HepG2 (cell line): ENCODE data around the gene CTIF. TPM values are rescaled to one million over a fixed set of nuclear protein-coding genes. Genes with fewer than 3 reads are reported as not detected.

ENCODE experiments used
- ATAC-seq: fragments of 200-7000 bp; cut with Tn5 transposase; 3 replicates; pipeline ENCODE4 v1.9.1; 2020; ENCODE audit warnings: mild to moderate bottlenecking, moderate library complexity
- BruUV-seq: library from RNA; stranded (reverse); fragments of 400-500 nt; replicated peaks from 2 replicates; lab custom pipeline; 2021; lab: Mats Ljungman, UMichigan
- CTCF ChIA-PET: fragments of 300-600 bp; formaldehyde crosslinking; extraction: SDS; loops from one replicate; lab custom pipeline; 2021; ENCODE audit warnings: low total read pairs, inconsistent platforms, low intra/inter-chr PET ratio; lab: Yijun Ruan, JAX
- POLR2A ChIA-PET: fragments of 350-600 bp; sonication (Branson Sonifier 250); formaldehyde crosslinking; loops from one replicate; lab custom pipeline; 2020; ENCODE audit warnings: antibody characterized with exemption, inconsistent platforms; lab: Yijun Ruan, JAX
- DNase-seq: peaks from one replicate; pipeline ENCODE4 v3.0.0-alpha.2; 2015; ENCODE audit warnings: low spot score
- FAIRE-seq: peaks from 3 replicates; lab custom pipeline; 2011; peaks lifted over from hg19 to GRCh38; lab: Jason Lieb, UNC
- H2AFZ ChIP-seq: one replicate; pipeline ENCODE4 v1.6.1; 2011; ENCODE audit warnings: low read length, inconsistent platforms
- H3K27ac ChIP-seq: fragments of 300-600 bp; 3 replicates; pipeline ENCODE4 v1.8.0; 2011; ENCODE audit warnings: mixed run types, mild to moderate bottlenecking, mixed read lengths, low read length, inconsistent platforms; ENCODE audit not compliant: insufficient read depth; ENCODE audit errors: extremely low read length
- H3K27me3 ChIP-seq, 2 experiments: fragments of 200-600 bp in 1 of 2; 2 replicates in 1 of 2; 3 replicates in 1 of 2; pipeline versions ENCODE4 v1.6.0 to v1.8.0; 2011; ENCODE audit warnings: low read length in 2 of 2, mild to moderate bottlenecking in 2 of 2, moderate library complexity in 2 of 2, inconsistent platforms in 1 of 2; ENCODE audit not compliant: insufficient read depth in 2 of 2, control insufficient read depth in 1 of 2
- H3K36me3 ChIP-seq, 2 experiments: fragments of 200-600 bp in 1 of 2; replicated peaks in 1 of 2; 2 replicates in 1 of 2; 3 replicates in 1 of 2; pipeline versions ENCODE4 v1.5.1 to v1.8.0; 2011; ENCODE audit warnings: low read length in 2 of 2, inconsistent platforms in 1 of 2; ENCODE audit not compliant: insufficient read depth in 2 of 2, control insufficient read depth in 1 of 2
- H3K4me1 ChIP-seq: 2 replicates; pipeline ENCODE4 v1.5.1; 2012; ENCODE audit warnings: low read length, inconsistent platforms; ENCODE audit not compliant: insufficient read depth
- H3K4me2 ChIP-seq: 2 replicates; pipeline ENCODE4 v1.6.0; 2011; ENCODE audit warnings: low read depth, low read length, inconsistent platforms
- H3K4me3 ChIP-seq, 3 experiments: fragments of 200-600 bp in 1 of 3; sonication (generic), shearing (Covaris generic) in 1 of 3; replicated peaks in 1 of 3; 2 replicates each; pipeline ENCODE4 v1.5.1; 2011 to 2016; ENCODE audit warnings: low read length in 3 of 3, inconsistent platforms in 2 of 3, low read depth in 2 of 3, mild to moderate bottlenecking in 2 of 3, control low read depth in 1 of 3, mixed read lengths in 1 of 3; ENCODE audit not compliant: insufficient read depth in 1 of 3
- H3K79me2 ChIP-seq: one replicate; pipeline ENCODE4 v1.6.1; 2011; ENCODE audit warnings: low read length, inconsistent platforms; ENCODE audit not compliant: insufficient read depth
- H3K9ac ChIP-seq: 2 replicates; pipeline ENCODE4 v1.6.0; 2011; ENCODE audit warnings: mild to moderate bottlenecking, low read depth, low read length, inconsistent platforms; ENCODE audit not compliant: insufficient read depth
- H3K9me3 ChIP-seq: 2 replicates; pipeline ENCODE4 v1.5.1; 2012; ENCODE audit warnings: mild to moderate bottlenecking, low read length
- H4K20me1 ChIP-seq: 2 replicates; pipeline ENCODE4 v1.6.0; 2011; ENCODE audit warnings: inconsistent platforms, mild to moderate bottlenecking, low read length, moderate library complexity; ENCODE audit not compliant: insufficient read depth
- AGO2 ChIP-seq: fragments of 200-400 bp; formaldehyde crosslinking; optimal IDR thresholded peaks from 2 replicates; pipeline ENCODE3; 2017; ENCODE audit warnings: mild to moderate bottlenecking, low read depth, low read length, moderate library complexity
- BHLHE40 ChIP-seq: IDR thresholded peaks from 2 replicates; pipeline ENCODE4 v1.6.1; 2011; ENCODE audit warnings: low read length, improper control_type of control experiment
- FOXK1 ChIP-seq: sonication (generic); formaldehyde crosslinking; IDR thresholded peaks from 2 replicates; pipeline ENCODE4 v1.4.0; 2020; ENCODE audit warnings: low read depth, missing genetic modification reagents, borderline replicate concordance
- FOXO1 ChIP-seq: sonication (generic); formaldehyde crosslinking; IDR thresholded peaks from 2 replicates; pipeline ENCODE4 v1.4.0; 2020; ENCODE audit warnings: missing genetic modification reagents
- HOXA3 ChIP-seq: sonication (generic); formaldehyde crosslinking; IDR thresholded peaks from 2 replicates; pipeline ENCODE4 v1.5.0; 2020; ENCODE audit warnings: missing genetic modification reagents
- MAFF ChIP-seq: IDR thresholded peaks from 2 replicates; pipeline ENCODE4 v1.6.1; 2011; ENCODE audit warnings: low read depth, low read length, improper control_type of control experiment
- MAFK ChIP-seq, 2 experiments: IDR thresholded peaks in 1 of 2; conservative IDR thresholded peaks in 1 of 2; 2 replicates each; pipeline ENCODE4 v1.6.1; 2011; ENCODE audit warnings: improper control_type of control experiment in 2 of 2, low read length in 2 of 2
- MAX ChIP-seq: IDR thresholded peaks from 2 replicates; pipeline ENCODE4 v1.6.1; 2012; ENCODE audit warnings: inconsistent platforms
- MAZ ChIP-seq, 2 experiments: sonication (generic) in 1 of 2; formaldehyde crosslinking in 1 of 2; IDR thresholded peaks; 2 replicates each; pipeline versions ENCODE4 v1.5.0 to v1.6.1; 2012 to 2020; ENCODE audit warnings: low read depth in 2 of 2, mild to moderate bottlenecking in 2 of 2, borderline replicate concordance in 1 of 2, improper control_type of control experiment in 1 of 2, low read length in 1 of 2, missing genetic modification reagents in 1 of 2, moderate library complexity in 1 of 2
- MED1 ChIP-seq: sonication (generic); formaldehyde crosslinking; IDR thresholded peaks from 2 replicates; pipeline ENCODE4 v1.4.0; 2020; ENCODE audit warnings: missing genetic modification reagents
- MIER3 ChIP-seq: IDR thresholded peaks from 2 replicates; pipeline ENCODE4 v1.6.1; 2016; ENCODE audit warnings: missing compliant biosample characterization, borderline replicate concordance
- NFKBIZ ChIP-seq: IDR thresholded peaks from 2 replicates; pipeline ENCODE4 v1.6.1; 2018; ENCODE audit warnings: missing genetic modification reagents, missing compliant biosample characterization
- XBP1 ChIP-seq: sonication (generic); formaldehyde crosslinking; IDR thresholded peaks from 2 replicates; pipeline ENCODE4 v1.5.0; 2020; ENCODE audit warnings: missing genetic modification reagents
- ZBED4 ChIP-seq: sonication (generic); formaldehyde crosslinking; IDR thresholded peaks from 2 replicates; pipeline ENCODE4 v1.4.0; 2020; ENCODE audit warnings: missing genetic modification reagents, borderline replicate concordance
- ZNF230 ChIP-seq: sonication (generic); formaldehyde crosslinking; IDR thresholded peaks from 2 replicates; pipeline ENCODE4 v1.4.0; 2020; ENCODE audit warnings: mild to moderate bottlenecking, missing genetic modification reagents
- ZNF3 ChIP-seq: IDR thresholded peaks from 2 replicates; pipeline ENCODE4 v1.7.0; 2017; ENCODE audit warnings: inconsistent platforms
- ZNF567 ChIP-seq: sonication (generic); formaldehyde crosslinking; IDR thresholded peaks from 2 replicates; pipeline ENCODE4 v1.8.1; 2023; ENCODE audit warnings: mild to moderate bottlenecking, missing genetic modification reagents, borderline replicate concordance
- ZNF713 ChIP-seq: sonication (generic); formaldehyde crosslinking; IDR thresholded peaks from 2 replicates; pipeline ENCODE4 v1.4.0; 2020; ENCODE audit warnings: mild to moderate bottlenecking, missing genetic modification reagents
- ZNF790 ChIP-seq: sonication (generic); formaldehyde crosslinking; IDR thresholded peaks from 2 replicates; pipeline ENCODE4 v1.8.0; 2022; ENCODE audit warnings: missing genetic modification reagents, mild to moderate bottlenecking, borderline replicate concordance
- WGBS: methylation state at CpG from one replicate; pipeline ENCODE4 v1.1.6; 2017; ENCODE audit warnings: low lambda C conversion rate; 5-methylcytosine and 5-hydroxymethylcytosine counted together
- in situ Hi-C: cut with HindIII; loops from 2 replicates; pipeline ENCODE4 v1.10.0; 2017; ENCODE audit warnings: low pct_unique_long_range_greater_than_20kb; ENCODE audit not compliant: extremely low pct_ligation_motif_present
- intact Hi-C: fragments of 100-400 bp; cut with micrococcal nuclease; formaldehyde crosslinking; loops from one replicate; pipeline ENCODE4 v1.10.0; 2022; ENCODE audit not compliant: unreplicated experiment
- polyA plus RNA-seq, 8 experiments: library from polyadenylated mRNA; depleted of rRNA in 3 of 8; stranded (reverse) in 7 of 8; unstranded in 1 of 8; fragments of >200 nt; fragmentation: Illumina TruSeq in 4 of 8; extraction: Trizol in 4 of 8; gene quantifications; 2 replicates each; pipeline versions ENCODE4 v1.2.1 to v1.2.3, GENCODE V29; 2011 to 2016; ENCODE audit warnings: low read depth in 4 of 8, missing spikeins in 1 of 8, mixed read lengths in 1 of 8; ENCODE audit not compliant: insufficient read depth in 1 of 8
- total RNA-seq, 5 experiments: library from RNA; depleted of rRNA; stranded (reverse); fragments of >200 nt; fragmentation: Illumina TruSeq; extraction: Trizol; gene quantifications; 2 replicates each; pipeline ENCODE4 v1.2.3, GENCODE V29; 2016; ENCODE audit warnings: low read depth in 1 of 5

Gene CTIF
- total and polyA plus RNA-seq, 2 of the 13 experiments (the other 11 are each of a cell fraction or from before 2014, with no cell fraction given) = 18.2 to 28.0 TPM

- TF ChIP-seq MAX = no peak
Measured at GRCh38 chr18:48846423-48846932, 307.6 kb downstream of the CTIF start (continued).

- H4K20me1 ChIP-seq = no peaks in the 10 kb centered on the region
- H3K27me3 ChIP-seq = no peaks in the 10 kb centered on the region
- no peak overlapping the region for H3K4me2 ChIP-seq
- WGBS = 95% methylated on average over 11 of the region's 11 CpGs
- ATAC-seq (0 out of 3 replicates have a peak, but pooled peaks have one; percentile 19), FAIRE-seq (no peak), DNase-seq (no peak)
- no peaks in the 10 kb centered on the region for H3K4me1 ChIP-seq
- no peak overlapping the region for H2AFZ ChIP-seq
- BruUV-seq = no TSS peak
- POLR2A ChIA-PET = no interaction called here
- H3K9me3 ChIP-seq = no peaks in the 10 kb centered on the region
- CTCF ChIA-PET = no interaction called here
- no peak overlapping the region for H3K4me3 ChIP-seq
- H3K27ac ChIP-seq = no peak overlapping the region
- in situ Hi-C loops = no loop called here
- intact Hi-C loops = no loop called here
- H3K79me2 ChIP-seq = no peaks in the 10 kb centered on the region
- H3K9ac ChIP-seq = no peak overlapping the region
- peaks cover 0 to 12% of the 10 kb centered on the region in 2 experiments; a peak in 2 of 5 replicates for H3K36me3 ChIP-seq
- TF ChIP-seq NFKBIZ (CRISPR knock-in tag) (no peak), MAFF (peak; percentile 58), FOXK1 (no peak), FOXO1 (CRISPR knock-in tag) (no peak), ZNF790 (CRISPR knock-in tag) (no peak), MIER3 (CRISPR knock-in tag) (no peak), ZNF713 (no peak), BHLHE40 (no peak), AGO2 (peak; percentile 10), HOXA3 (CRISPR knock-in tag) (no peak), ZNF3 (no peak), MED1 (CRISPR knock-in tag) (no peak), ZBED4 (CRISPR knock-in tag) (no peak), ZNF230 (CRISPR knock-in tag) (no peak), MAFK (conservative IDR thresholded peaks at IDR 0.05 in 1 of 2, IDR thresholded peaks at IDR 0.05 in 1 of 2; ENCODE audit: low read length in 2 of 2) (peak; percentile 67 to 68), MAZ (IDR thresholded peaks at IDR 0.05; ENCODE audit: borderline replicate concordance, low read depth, low read length) (no peak), MAZ (CRISPR knock-in tag; IDR thresholded peaks at IDR 0.05; ENCODE audit: low read depth) (no peak), XBP1 (CRISPR knock-in tag) (no peak), ZNF567 (no peak)
Measured at GRCh38 chr18:48847807-48848486, 309.1 kb downstream of the CTIF start.
